Fibroblast of lung (primary cell): ENCODE data around the gene BRME1. TPM values are rescaled to one million over a fixed set of nuclear protein-coding genes. Genes with fewer than 3 reads are reported as not detected.

ENCODE experiments used
- DNase-seq, 2 donors: peaks; one replicate each; pipeline versions ENCODE4 v3.0.0 to v3.0.0-alpha.2; 2010; ENCODE audit warnings: low read depth in 2 of 2
- H2AFZ ChIP-seq: 2 replicates; pipeline ENCODE4 v1.5.1; 2012; ENCODE audit warnings: low read length, control low read depth, inconsistent platforms
- H3K27ac ChIP-seq: 2 replicates; pipeline ENCODE4 v1.5.1; 2011; ENCODE audit warnings: low read length, control low read depth; ENCODE audit not compliant: insufficient read depth
- H3K27me3 ChIP-seq: 2 replicates; pipeline ENCODE4 v1.5.1; 2011; ENCODE audit warnings: mild to moderate bottlenecking, low read length; ENCODE audit not compliant: control insufficient read depth, insufficient read depth
- H3K36me3 ChIP-seq: 2 replicates; pipeline ENCODE4 v1.5.1; 2011; ENCODE audit warnings: low read length; ENCODE audit not compliant: control insufficient read depth, insufficient read depth
- H3K4me1 ChIP-seq: 2 replicates; pipeline ENCODE4 v1.5.1; 2011; ENCODE audit warnings: low read length; ENCODE audit not compliant: control insufficient read depth, insufficient read depth; ENCODE audit errors: extremely low read depth
- H3K4me2 ChIP-seq: 2 replicates; pipeline ENCODE4 v1.5.1; 2011; ENCODE audit warnings: low read length, control low read depth; ENCODE audit not compliant: insufficient read depth; ENCODE audit errors: extremely low read depth
- H3K4me3 ChIP-seq, 4 experiments: fragments of 200-600 bp in 1 of 4; sonication (generic) in 1 of 4; replicated peaks in 1 of 4; 2 replicates each; pipeline ENCODE4 v1.5.1; 2011 to 2016; ENCODE audit warnings: low read length in 4 of 4, low read depth in 3 of 4, mild to moderate bottlenecking in 3 of 4, control low read depth in 2 of 4, inconsistent platforms in 1 of 4, mixed read lengths in 1 of 4; ENCODE audit not compliant: insufficient read depth in 1 of 4; ENCODE audit errors: control extremely low read depth in 1 of 4
- H3K79me2 ChIP-seq: 2 replicates; pipeline ENCODE4 v1.5.1; 2012; ENCODE audit warnings: mild to moderate bottlenecking, low read length, inconsistent platforms; ENCODE audit not compliant: control insufficient read depth, insufficient read depth
- H3K9ac ChIP-seq: 2 replicates; pipeline ENCODE4 v1.5.1; 2011; ENCODE audit warnings: mild to moderate bottlenecking, low read length, control low read depth; ENCODE audit not compliant: insufficient read depth
- H3K9me3 ChIP-seq: 2 replicates; pipeline ENCODE4 v1.5.1; 2012; ENCODE audit warnings: low read depth, low read length; ENCODE audit not compliant: control insufficient read depth, insufficient read depth
- H4K20me1 ChIP-seq: 2 replicates; pipeline ENCODE4 v1.5.1; 2011; ENCODE audit warnings: low read length; ENCODE audit not compliant: control insufficient read depth, insufficient read depth; ENCODE audit errors: extremely low read depth
- EZH2 ChIP-seq: IDR thresholded peaks from 2 replicates; pipeline ENCODE4 v1.5.1; 2012; ENCODE audit warnings: low read length, control low read depth, mild to moderate bottlenecking; ENCODE audit errors: missing control alignments
- polyA plus RNA-seq, 2 donors: library from polyadenylated mRNA; depleted of rRNA in 1 of 2; stranded (reverse) in 1 of 2; unstranded in 1 of 2; fragments of >200 nt; gene quantifications; 2 replicates each; pipeline ENCODE4 v1.2.1, GENCODE V29; 2011 to 2012; ENCODE audit warnings: missing spikeins in 1 of 2
- total RNA-seq: library from RNA; depleted of rRNA; stranded (reverse); fragments of >200 nt; gene quantifications from 2 replicates; pipeline ENCODE4 v1.2.1, GENCODE V29; 2014
- TF ChIP-seq, protein P1 (sequence below), 2 donors: IDR thresholded peaks in 1 of 2; conservative IDR thresholded peaks in 1 of 2; 1 replicate in 1 of 2; 2 replicates in 1 of 2; pipeline ENCODE4 v1.5.1; 2011 to 2012; ENCODE audit warnings: low read length in 2 of 2, control low read depth in 1 of 2, inconsistent platforms in 1 of 2, low read depth in 1 of 2, mild to moderate bottlenecking in 1 of 2

BRME1 gene
- total and polyA plus RNA-seq, 2 donors (not counting 1 experiment from before 2014, with no cell fraction given), result 0.23 to 0.83 TPM

DNA sequence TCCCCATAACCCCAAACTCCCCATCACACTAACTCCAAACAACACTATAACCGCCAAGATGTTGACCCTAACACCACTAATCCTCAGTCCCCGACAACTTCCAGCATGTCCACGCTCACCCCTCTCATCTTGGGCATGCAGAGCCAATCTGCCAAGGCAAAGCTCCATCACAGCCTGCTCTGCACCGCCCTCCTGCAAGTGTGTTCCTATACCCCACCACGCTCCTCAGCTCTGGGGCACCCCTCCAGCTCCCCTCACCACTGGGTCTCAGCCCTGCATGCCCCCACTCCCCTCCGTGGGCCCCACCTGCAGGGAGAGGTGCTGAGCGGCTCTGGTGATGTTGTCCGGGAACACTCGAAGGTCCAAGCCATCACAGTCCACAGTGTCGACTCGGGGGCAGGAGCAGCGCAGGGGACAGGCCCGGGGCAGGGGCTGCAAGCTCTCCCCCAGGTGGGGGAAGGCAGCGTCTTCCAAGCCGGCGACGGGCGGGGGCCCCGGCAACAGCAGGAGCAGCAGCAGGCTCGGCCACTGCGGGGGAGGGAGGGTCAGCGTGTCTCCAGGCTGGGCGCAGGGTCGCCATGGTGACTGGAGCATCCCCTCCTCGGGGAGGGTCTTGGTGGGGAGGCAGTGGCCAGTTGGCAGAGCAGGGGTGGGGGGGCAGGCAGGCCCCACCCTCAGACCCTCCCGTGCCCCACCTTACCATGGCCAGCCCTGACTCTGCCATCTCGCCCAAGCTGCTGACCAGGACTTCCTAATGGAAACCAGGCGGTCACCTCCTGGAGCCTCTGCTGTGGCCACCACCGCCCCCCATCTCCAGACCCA, 31.8 kb upstream of the BRME1 start:
- Histone ChIP-seq H3K4me2 (peak overlapping the region; percentile 28), H3K27me3 (no peaks in the 10 kb centered on the region), H3K4me1 (peaks cover 6% of the 10 kb centered on the region), H3K4me3 (peak overlapping the region; percentile 20 to 65 (median 32)), H3K27ac (no peak overlapping the region), H4K20me1 (no peaks in the 10 kb centered on the region), H2AFZ (peak overlapping the region; percentile 3), H3K36me3 (no peaks in the 10 kb centered on the region), H3K9ac (no peak overlapping the region), H3K79me2 (no peaks in the 10 kb centered on the region), H3K9me3 (no peaks in the 10 kb centered on the region)
- TF ChIP-seq, protein P1, sequence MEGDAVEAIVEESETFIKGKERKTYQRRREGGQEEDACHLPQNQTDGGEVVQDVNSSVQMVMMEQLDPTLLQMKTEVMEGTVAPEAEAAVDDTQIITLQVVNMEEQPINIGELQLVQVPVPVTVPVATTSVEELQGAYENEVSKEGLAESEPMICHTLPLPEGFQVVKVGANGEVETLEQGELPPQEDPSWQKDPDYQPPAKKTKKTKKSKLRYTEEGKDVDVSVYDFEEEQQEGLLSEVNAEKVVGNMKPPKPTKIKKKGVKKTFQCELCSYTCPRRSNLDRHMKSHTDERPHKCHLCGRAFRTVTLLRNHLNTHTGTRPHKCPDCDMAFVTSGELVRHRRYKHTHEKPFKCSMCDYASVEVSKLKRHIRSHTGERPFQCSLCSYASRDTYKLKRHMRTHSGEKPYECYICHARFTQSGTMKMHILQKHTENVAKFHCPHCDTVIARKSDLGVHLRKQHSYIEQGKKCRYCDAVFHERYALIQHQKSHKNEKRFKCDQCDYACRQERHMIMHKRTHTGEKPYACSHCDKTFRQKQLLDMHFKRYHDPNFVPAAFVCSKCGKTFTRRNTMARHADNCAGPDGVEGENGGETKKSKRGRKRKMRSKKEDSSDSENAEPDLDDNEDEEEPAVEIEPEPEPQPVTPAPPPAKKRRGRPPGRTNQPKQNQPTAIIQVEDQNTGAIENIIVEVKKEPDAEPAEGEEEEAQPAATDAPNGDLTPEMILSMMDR (conservative IDR thresholded peaks at IDR 0.05 in 1 of 2, IDR thresholded peaks at IDR 0.05 in 1 of 2; ENCODE audit: low read depth in 1 of 2, low read length in 2 of 2), result no peak
- no peak for TF ChIP-seq EZH2
- DNase-seq, result peak in 1 of 2 donors; percentile 60

DNA sequence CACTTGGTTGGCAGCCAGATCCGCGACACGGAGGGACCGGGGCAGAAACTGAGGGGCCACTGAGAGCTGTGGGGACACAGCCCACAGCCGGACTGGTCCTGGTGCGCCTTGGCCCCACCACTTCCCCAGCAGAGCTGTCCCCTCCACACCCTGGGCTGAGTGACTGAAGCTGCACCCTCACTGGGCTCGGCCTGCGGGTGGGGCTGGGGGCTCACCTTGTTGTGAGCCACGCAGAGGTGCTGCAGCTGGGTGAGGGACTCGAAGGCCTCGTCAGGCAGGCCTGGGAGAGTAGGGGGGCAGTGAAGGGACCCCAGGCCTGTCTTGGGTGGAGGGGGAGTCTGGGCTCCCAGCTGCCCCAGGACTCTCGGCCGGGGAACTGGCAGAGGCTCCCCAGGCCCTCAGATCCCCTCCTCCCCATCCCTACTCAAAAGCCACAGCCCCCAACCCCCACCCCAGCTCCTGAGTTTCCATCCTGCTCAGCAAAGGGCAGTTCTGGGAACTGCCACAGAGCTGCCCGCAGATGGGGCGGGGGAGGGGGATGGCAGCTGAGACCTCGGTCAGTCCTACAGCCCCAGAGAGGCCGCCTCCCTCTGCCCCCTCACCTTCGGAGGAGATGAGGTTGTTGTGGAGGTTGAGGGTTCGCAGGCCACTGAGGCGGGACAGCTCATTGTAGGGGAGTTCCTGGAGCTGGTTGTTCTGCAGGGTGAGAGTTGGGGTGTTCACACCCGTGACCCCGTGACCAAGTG, 30.0 kb upstream of the BRME1 start:
- no peaks in the 10 kb centered on the region for H3K79me2 ChIP-seq
- no peak overlapping the region for H3K4me3 ChIP-seq
- no peak overlapping the region for H3K9ac ChIP-seq
- TF ChIP-seq, protein P1 (conservative IDR thresholded peaks at IDR 0.05 in 1 of 2, IDR thresholded peaks at IDR 0.05 in 1 of 2; ENCODE audit: low read depth in 1 of 2, low read length in 2 of 2), result no peak
- TF ChIP-seq EZH2, result no peak
- H3K36me3 ChIP-seq, result no peaks in the 10 kb centered on the region
- H4K20me1 ChIP-seq, result no peaks in the 10 kb centered on the region
- DNase-seq, result peak in 1 of 2 donors; percentile 37
- no peaks in the 10 kb centered on the region for H3K9me3 ChIP-seq
- H3K4me1 ChIP-seq, result peaks cover 6% of the 10 kb centered on the region
- no peak overlapping the region for H3K27ac ChIP-seq
- no peak overlapping the region for H3K4me2 ChIP-seq
- no peaks in the 10 kb centered on the region for H3K27me3 ChIP-seq
- no peak overlapping the region for H2AFZ ChIP-seq

DNA sequence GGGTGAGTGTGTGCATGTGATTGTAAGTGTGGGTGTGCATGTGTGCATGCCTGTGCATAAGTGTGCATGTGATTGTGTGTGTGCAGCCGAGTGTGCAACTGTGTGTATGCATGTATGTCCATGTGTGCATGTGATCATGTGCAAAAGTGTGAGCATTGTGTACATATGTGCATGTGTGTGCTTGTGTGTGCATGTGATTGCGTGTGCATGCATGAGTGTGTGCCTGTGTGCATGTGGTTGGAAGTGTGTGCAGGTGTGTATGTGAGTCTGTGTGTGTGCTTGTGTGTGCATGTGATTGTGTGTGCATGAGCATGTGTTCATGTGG, 28.8 kb upstream of the BRME1 start:
- no peaks in the 10 kb centered on the region for H3K36me3 ChIP-seq
- H3K4me2 ChIP-seq, result no peak overlapping the region
- H3K4me3 ChIP-seq, result no peak overlapping the region
- no peak overlapping the region for H2AFZ ChIP-seq
- H3K27ac ChIP-seq, result no peak overlapping the region
- no peaks in the 10 kb centered on the region for H4K20me1 ChIP-seq
- H3K79me2 ChIP-seq, result no peaks in the 10 kb centered on the region
- DNase-seq, result no peak
- no peaks in the 10 kb centered on the region for H3K9me3 ChIP-seq
- peaks cover 6% of the 10 kb centered on the region for H3K4me1 ChIP-seq
- TF ChIP-seq EZH2, result no peak
- TF ChIP-seq, protein P1 (conservative IDR thresholded peaks at IDR 0.05 in 1 of 2, IDR thresholded peaks at IDR 0.05 in 1 of 2; ENCODE audit: low read depth in 1 of 2, low read length in 2 of 2), result no peak
- H3K9ac ChIP-seq, result no peak overlapping the region
- H3K27me3 ChIP-seq, result no peaks in the 10 kb centered on the region
